ENCODE data around the gene EMSY.

Gene EMSY

DNA sequence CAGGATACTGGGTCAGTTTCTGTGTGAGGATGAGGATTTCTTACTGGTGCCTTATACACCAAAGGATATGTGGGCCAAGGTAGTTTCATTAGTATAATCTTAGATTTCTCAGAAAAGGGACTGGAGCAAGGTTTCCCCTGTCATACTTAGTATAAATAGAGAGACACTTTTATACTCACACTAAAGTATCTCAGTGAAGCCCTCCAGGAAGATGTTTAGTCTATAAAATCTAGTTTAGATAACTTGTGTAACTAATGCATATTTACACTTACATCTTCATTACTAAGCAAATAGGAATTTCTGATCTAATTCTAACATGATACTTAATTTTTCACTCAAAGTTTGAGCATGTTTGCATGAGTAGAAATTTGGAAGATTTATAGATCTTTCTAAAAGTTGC is 11.1 kb downstream of the EMSY start:
- DNase-seq: no peak

- DNase-seq: no peak
Measured at GRCh38 chr11:76456571-76456970, 11.8 kb downstream of the EMSY start.

DNA sequence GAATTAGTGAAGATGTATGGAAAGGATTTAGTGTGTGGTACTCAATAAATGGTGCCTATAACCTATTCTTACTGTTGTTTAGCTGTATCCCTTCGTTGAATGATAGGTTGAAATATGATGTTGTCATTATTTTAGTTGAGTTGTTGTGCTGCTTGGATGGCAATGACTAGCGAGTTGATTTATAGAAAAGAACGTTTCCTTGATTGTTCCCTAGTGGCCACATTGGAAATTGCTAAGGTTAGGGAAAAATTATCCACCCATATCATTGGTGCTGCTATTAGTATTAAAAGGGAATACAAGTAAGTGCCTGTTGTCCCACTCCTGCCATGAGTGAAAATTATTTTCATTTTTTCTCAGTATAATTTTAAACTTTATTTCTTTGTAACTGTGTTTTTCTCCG is 14.5 kb downstream of the EMSY start:
- DNase-seq: peak in 1 of 2 experiments; percentile 34

- DNase-seq: no peak
Measured at GRCh38 chr11:76459846-76460245, 15.0 kb downstream of the EMSY start.

DNA sequence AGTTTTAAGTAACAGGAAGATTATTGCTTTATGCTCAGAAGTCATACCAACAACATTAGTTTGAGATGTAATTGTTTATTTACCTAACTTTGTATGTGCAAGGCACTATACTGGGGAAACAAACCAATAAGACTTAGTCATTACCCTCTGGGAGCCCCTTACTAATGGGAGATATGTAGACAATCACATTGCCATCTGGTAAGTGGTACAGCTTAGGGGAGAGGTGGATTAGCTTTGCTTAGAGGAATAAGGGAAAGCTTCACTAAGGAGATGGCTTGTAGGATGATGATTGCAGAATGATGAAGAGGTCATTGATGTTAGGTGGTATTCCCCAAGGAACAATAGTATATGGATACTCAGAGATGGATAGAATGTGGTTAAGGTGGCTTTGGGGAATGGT is 17.5 kb downstream of the EMSY start:
- DNase-seq: no peak

DNA sequence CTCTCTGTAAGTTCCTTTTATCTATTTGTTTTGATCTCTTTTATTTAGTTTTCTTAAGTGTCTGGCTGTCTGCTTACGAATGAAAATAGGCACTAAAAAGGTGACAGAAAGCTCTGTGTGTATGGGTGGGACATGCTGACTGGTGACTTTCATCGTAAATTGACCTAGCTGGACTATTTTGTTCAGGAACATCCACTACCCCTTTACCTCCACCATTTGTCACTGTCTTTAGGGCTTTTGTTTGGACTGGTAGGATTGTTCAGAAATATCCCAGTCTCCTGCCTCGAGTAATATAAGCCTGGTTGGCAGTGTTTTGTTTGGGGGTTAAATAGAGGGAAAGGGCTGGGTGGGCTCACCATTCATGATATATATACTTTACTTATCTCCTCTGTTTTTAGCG is 20.9 kb downstream of the EMSY start:
- DNase-seq: no peak

DNA sequence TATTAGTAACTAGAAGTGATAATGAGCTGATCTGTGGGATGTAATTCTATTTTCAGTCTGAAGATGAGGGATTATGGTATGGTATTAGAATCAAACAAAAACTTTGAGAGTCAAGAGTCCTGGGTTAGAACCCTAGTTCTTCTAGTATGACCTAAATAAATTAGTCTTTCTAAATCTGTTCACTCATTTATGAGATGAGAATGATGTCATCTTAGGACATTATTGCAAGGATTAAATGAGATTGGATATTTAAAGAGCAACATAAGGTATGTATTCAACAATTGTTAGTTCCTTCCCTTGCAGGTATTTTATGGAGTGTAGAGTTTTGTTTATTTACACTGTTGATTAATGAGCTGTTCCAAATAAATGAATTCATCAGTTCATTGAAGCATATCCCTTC is 21.8 kb downstream of the EMSY start:
- DNase-seq: no peak

- DNase-seq: no peak
Measured at GRCh38 chr11:76469141-76469540, 24.3 kb downstream of the EMSY start.

DNA sequence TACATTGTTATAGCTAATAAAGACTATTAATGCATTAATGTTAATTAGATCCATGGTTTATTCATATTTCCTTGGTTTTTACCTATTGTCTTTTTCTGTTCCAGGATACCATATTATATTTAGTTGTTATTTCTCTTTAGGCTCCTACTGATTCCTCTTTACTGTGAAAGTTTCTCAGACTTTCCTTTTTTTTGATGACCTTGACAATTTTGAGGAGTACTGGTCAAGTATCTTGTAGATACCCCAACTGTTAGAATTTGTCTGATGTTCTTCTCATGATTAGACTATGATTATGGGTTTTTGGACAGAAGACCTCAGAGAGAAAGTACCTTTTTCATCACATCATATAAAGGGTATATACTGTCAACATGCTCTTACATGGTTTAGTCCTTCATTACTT is 26.6 kb downstream of the EMSY start:
- no peak for DNase-seq

DNA sequence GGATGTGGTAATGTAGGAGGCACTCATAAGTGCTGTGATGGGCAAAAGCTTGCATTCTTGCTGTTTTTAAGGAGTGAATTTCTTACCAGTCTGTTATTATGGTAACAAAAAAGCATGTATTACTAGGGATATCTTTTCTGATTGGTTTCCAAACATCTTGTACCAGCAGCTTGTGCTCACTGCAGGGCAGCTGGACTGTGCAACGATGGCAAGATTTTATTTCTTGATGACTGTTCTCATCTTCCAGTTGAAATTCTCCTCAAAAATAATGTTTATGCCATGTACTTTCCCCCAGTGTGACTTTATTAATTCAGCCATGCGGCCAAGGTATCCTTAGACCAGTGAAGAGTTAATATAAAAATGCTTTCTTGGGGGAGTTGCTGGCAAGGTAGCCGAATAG is 35.4 kb downstream of the EMSY start:
- DNase-seq: no peak

GRCh38 chr11:76491644-76492043 is 46.8 kb downstream of the EMSY start:
- DNase-seq: no peak

DNA sequence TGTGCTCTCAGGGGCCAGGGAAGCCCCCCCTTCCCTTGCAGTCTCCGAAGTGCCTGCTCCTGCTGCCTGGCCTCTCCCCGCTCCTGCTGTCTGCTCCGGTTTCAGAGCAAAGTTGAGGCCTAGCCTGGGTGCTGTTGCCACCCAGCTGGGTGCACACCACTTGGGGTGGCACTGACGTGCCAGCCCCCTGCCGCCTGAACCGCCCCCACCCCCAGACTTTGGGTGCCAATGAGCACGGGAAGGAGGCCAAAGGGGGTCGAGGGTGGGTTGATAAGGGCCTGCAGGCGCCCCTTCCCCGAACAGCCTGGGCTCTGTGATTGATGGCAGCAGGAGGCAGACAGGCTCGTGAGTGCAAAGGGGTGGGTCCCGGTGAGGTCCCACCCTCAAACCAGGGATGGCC is 48.2 kb downstream of the EMSY start:
- DNase-seq: no peak

- DNase-seq: no peak
Measured at GRCh38 chr11:76493626-76494539, 49.1 kb downstream of the EMSY start.

DNA sequence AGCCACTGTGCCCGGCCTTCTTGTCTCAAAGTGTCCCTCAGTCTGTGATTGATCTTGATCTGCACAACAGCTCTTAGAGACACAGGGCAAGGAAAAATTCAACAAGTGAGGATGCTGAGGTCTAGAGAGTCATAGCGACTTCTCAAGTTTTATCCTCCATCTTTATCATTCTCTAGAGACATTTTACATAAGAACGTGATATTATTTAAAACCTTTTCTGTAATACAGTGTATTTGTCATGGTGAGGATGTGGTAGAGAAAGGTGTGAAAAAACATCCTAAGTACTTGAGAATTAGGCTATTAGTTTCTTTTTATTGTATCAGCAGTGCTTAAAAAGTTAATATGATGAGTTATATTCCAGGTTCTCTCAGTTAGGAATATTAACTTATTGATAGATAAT is 50.2 kb downstream of the EMSY start:
- no peak for DNase-seq

DNA sequence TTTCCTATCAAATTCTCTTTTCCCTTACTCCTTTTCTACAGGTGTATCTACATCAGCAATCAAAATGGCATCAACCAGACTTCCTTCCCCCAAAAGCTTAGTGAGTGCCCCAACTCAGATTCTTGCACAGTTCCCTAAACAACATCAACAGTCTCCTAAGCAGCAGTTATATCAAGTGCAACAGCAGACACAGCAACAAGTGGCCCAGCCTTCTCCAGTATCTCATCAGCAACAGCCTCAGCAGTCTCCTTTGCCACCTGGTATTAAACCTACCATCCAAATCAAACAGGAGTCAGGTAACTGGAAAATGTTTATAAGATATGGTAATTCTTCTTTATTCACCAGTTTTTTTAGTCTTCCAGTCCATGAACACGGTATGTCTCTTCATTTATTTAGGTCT is 51.4 kb downstream of the EMSY start:
- DNase-seq: no peak

DNA sequence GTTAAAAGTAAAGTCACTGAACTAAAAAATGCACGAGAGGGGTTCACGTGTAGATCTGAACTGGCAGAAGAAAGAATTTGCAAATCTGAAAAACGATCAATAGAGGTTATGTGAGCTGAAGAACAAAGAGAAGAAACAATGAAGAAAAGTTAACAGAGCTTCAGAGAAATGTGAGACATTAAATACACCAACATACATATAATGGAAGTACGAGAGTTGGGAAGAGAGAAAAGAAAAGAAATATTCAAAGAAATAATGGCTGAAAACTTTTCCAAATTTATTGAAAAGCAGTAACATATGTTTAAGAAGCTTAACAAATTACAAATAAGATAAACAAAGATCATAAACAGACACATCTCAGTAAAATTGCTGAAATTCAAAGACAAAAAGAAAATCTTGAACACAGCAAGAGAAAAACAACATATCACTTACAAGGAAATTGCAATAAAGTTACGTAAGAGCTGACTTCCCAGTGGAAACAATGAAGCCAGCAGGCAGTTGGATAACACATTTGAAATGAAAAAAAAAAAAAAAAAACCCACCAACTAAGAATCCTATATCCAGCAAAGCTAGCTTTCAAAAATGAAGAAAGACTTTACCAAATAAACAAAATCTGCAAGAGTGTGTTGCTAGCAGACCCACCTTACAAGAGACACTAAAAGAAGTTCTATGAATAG is 56.8 kb downstream of the EMSY start:
- DNase-seq: no peak

GRCh38 chr11:76506833-76507232 is 62.0 kb downstream of the EMSY start:
- DNase-seq: no peak

- DNase-seq: no peak
Measured at GRCh38 chr11:76510060-76511047, 65.5 kb downstream of the EMSY start.

DNA sequence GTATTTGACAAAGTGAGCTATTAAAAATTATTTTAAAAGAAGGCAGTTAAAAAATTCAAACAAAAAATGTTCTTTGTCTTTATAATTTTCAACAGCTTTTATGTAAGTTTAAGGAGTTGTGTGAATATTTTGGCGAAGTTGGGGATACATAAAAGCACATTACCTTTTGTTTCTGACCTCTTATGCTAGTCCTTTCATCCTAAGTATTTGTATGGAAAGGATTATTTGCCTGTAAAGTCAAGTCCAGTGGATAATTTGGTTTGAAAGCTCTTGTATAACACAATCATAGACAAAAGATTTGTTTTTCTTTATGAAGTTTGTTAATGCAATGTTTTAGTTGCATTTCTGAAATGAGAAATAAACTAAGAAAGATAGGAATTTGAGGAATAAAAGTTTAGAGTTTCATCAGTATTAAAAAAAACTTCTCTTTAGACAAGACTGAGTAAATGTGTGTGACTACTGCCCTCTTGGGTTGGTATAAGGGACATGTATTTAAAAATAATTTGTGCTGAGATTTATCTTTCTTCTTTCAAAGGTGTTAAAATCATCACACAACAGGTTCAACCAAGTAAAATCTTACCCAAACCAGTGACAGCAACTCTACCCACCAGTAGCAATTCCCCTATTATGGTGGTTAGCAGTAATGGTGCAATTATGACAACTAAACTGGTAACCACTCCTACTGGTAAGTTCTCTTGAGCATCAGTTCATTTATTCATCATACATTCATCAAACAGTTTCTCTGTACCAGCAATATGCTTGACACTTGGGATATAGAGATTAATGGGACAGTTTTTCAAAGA is 68.2 kb downstream of the EMSY start:
- peak in 1 of 2 experiments; percentile 16 for DNase-seq

DNA sequence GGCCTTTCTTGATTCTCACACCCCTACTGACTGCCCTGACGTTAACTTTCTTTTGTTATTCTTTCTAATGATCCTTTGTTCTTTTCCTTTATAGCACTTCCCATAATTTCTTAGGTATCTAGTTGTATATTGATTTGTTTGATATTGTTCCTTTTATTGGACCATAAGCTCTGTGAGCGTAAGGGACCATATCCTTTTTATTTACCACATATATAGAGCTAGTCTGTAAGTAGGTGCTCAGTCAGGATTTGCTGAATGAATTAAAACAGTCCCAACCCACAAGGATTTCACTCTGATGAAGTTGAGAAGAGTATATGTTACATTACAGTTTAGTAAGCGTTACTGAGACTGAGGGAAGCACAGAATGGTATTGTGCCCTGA is 68.8 kb downstream of the EMSY start:
- no peak for DNase-seq

DNA sequence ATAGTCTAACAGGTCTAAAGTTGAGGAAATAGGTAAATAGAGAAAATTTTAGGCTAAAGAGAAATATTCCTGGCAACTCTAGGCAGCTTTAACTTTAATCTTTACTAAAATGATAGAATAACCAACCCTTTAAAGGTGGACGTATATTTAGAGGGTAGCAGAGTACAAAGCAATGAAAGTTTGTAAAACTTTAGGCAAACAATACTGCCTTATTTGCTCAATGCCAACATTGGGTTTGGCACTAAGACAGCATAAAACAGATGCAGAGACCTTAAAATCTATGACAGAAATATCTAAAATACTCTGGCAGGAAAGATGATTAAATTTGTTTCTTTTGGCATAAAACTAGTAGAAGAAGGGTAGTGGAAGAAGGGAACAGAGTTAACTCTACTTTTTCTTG is 70.7 kb downstream of the EMSY start:
- no peak for DNase-seq

- DNase-seq: no peak
Measured at GRCh38 chr11:76523147-76523546, 78.3 kb downstream of the EMSY start.
